GM18502 (cell line): ENCODE measurements around the gene CORO6.
A peak's percentile ranks its signal among the peaks of the same experiment; 100 is the strongest.

Experiments
- ATAC-seq: cut with Tn5 transposase; IDR thresholded peaks from one replicate; pipeline ENCODE4 v1.9.1; 2021; ENCODE audit warnings: mild to moderate bottlenecking; ENCODE audit not compliant: unreplicated experiment, poor library complexity

Gene CORO6

GRCh38 chr17:29614349-29615047, 8.2 kb downstream of the CORO6 start:
- ATAC-seq = no peak

- no peak for ATAC-seq
Observed at GRCh38 chr17:29613856-29614255, 8.9 kb downstream of the CORO6 start.

- peak; percentile 43 for ATAC-seq
Observed at GRCh38 chr17:29613352-29613837, 9.3 kb downstream of the CORO6 start.

- ATAC-seq = no peak
Observed at GRCh38 chr17:29612404-29613280, 10.1 kb downstream of the CORO6 start.

GRCh38 chr17:29612094-29612403, 10.7 kb downstream of the CORO6 start:
- no peak for ATAC-seq

- no peak for ATAC-seq
Observed at GRCh38 chr17:29611351-29612093, 11.2 kb downstream of the CORO6 start.

GRCh38 chr17:29610395-29610794, 12.3 kb downstream of the CORO6 start:
- no peak for ATAC-seq

GRCh38 chr17:29608986-29609385, 13.7 kb downstream of the CORO6 start:
- ATAC-seq = no peak

GRCh38 chr17:29607557-29608195, 15.0 kb downstream of the CORO6 start:
- ATAC-seq = no peak

GRCh38 chr17:29603109-29603674, 19.5 kb downstream of the CORO6 start:
- no peak for ATAC-seq

GRCh38 chr17:29597361-29598172, 25.1 kb downstream of the CORO6 start:
- ATAC-seq = no peak

- no peak for ATAC-seq
Observed at GRCh38 chr17:29596811-29597210, 25.9 kb downstream of the CORO6 start.

- no peak for ATAC-seq
Observed at GRCh38 chr17:29595943-29596774, 26.6 kb downstream of the CORO6 start.

GRCh38 chr17:29595107-29595942, 27.4 kb downstream of the CORO6 start:
- ATAC-seq = no peak

GRCh38 chr17:29594519-29595090, 28.1 kb downstream of the CORO6 start:
- no peak for ATAC-seq

- ATAC-seq = no peak
Observed at GRCh38 chr17:29593591-29594518, 28.9 kb downstream of the CORO6 start.
